NCI-H82 treated with DMSO at 0.1 percent for 48 hours (cell line): ENCODE measurements around the gene EMSY.
A peak's percentile ranks its signal among the peaks of the same experiment; 100 is the strongest.
"Not testable (repeated sequence)": the region's sequence is repeated elsewhere in the genome, so short reads cannot be mapped to it uniquely, and the experiment has no call there.

Experiments
- DNase-seq: peaks from one replicate; lab custom pipeline; 2025; ENCODE audit not compliant: unreplicated experiment; lab: John Stamatoyannopoulos, UW

Gene EMSY

GRCh38 chr11:76591416-76591815, 146.6 kb downstream of the EMSY start:
- no peak for DNase-seq

GRCh38 chr11:76592025-76592914, 147.5 kb downstream of the EMSY start:
- no peak for DNase-seq

GRCh38 chr11:76592961-76593360, 148.1 kb downstream of the EMSY start:
- no peak for DNase-seq

- DNase-seq, result not testable (repeated sequence)
These were observed 150.3 kb downstream of the EMSY start for GRCh38 chr11:76595091-76595490.

- no peak for DNase-seq
These were observed 151.8 kb downstream of the EMSY start for GRCh38 chr11:76596652-76597051.

- DNase-seq, result no peak
These were observed 153.0 kb downstream of the EMSY start for GRCh38 chr11:76597533-76598425.

GRCh38 chr11:76598426-76598839, 153.6 kb downstream of the EMSY start:
- DNase-seq, result peak; percentile 4

- DNase-seq, result no peak
These were observed 154.5 kb downstream of the EMSY start for GRCh38 chr11:76599041-76600013.

GRCh38 chr11:76600124-76600655, 155.4 kb downstream of the EMSY start:
- DNase-seq, result no peak

GRCh38 chr11:76601272-76601671, 156.5 kb downstream of the EMSY start:
- no peak for DNase-seq

GRCh38 chr11:76601724-76602123, 156.9 kb downstream of the EMSY start:
- DNase-seq, result no peak

GRCh38 chr11:76602431-76602861, 157.6 kb downstream of the EMSY start:
- no peak for DNase-seq
